B cell (primary cell): Measurements from ENCODE around the gene LSM14B. TPM values are rescaled to one million over a fixed set of nuclear protein-coding genes. Genes with fewer than 3 reads are reported as not detected.

Experiments
- ATAC-seq: fragments of 200-7000 bp; cut with Tn5 transposase; one replicate; pipeline ENCODE4 v1.10.0; 2021; ENCODE audit warnings: low read depth, mild to moderate bottlenecking, moderate number of reproducible peaks, moderate library complexity
- CTCF ChIA-PET: fragments of 350-600 bp; sonication (Branson Sonifier 250); formaldehyde crosslinking; loops from one replicate; lab custom pipeline; 2021; ENCODE audit warnings: antibody characterized with exemption, inconsistent platforms; lab: Charles Lee
- POLR2A ChIA-PET: fragments of 350-600 bp; sonication (Branson Sonifier 250); formaldehyde crosslinking; loops from one replicate; lab custom pipeline; 2021; ENCODE audit warnings: antibody characterized with exemption; lab: Charles Lee
- DNase-seq: peaks from one replicate; pipeline ENCODE4 v3.0.0; 2013
- H2AFZ ChIP-seq: 2 replicates; pipeline ENCODE4 v1.6.1; 2012; ENCODE audit warnings: mild to moderate bottlenecking, low read depth, low read length; ENCODE audit not compliant: insufficient read depth, poor library complexity, severe bottlenecking
- H3K27ac ChIP-seq, 2 donors: 1 replicate in 1 of 2; 2 replicates in 1 of 2; pipeline ENCODE4 v1.5.1; 2012 to 2013; ENCODE audit warnings: low read length in 2 of 2, mild to moderate bottlenecking in 2 of 2, moderate library complexity in 1 of 2
- H3K27me3 ChIP-seq, 4 experiments: fragments of 200-600 bp in 1 of 4; sonication (generic) in 1 of 4; replicated peaks in 1 of 4; 1 replicate in 2 of 4; 2 replicates in 2 of 4; pipeline versions ENCODE4 v1.6.1 to v1.7.0; 2013 to 2016; ENCODE audit warnings: low read length in 3 of 4, mild to moderate bottlenecking in 2 of 4, mixed read lengths in 1 of 4, moderate library complexity in 1 of 4; ENCODE audit not compliant: insufficient read depth in 4 of 4, control insufficient read depth in 3 of 4; ENCODE audit errors: control extremely low read depth in 1 of 4
- H3K36me3 ChIP-seq, 2 experiments: replicated peaks in 1 of 2; 1 replicate in 1 of 2; 2 replicates in 1 of 2; pipeline versions ENCODE4 v1.6.1 to v1.7.1; 2013; ENCODE audit warnings: low read length in 1 of 2; ENCODE audit not compliant: insufficient read depth in 2 of 2, control insufficient read depth in 1 of 2; ENCODE audit errors: control extremely low read depth in 1 of 2, extremely low read depth in 1 of 2
- H3K4me1 ChIP-seq, 2 donors: fragments of 200-600 bp in 1 of 2; sonication (generic) in 1 of 2; 1 replicate in 1 of 2; 2 replicates in 1 of 2; pipeline versions ENCODE4 v1.5.1 to v1.6.1; 2013 to 2017; ENCODE audit warnings: low read length in 2 of 2; ENCODE audit not compliant: control insufficient read depth in 2 of 2, insufficient read depth in 2 of 2
- H3K4me2 ChIP-seq: replicated peaks from 2 replicates; pipeline ENCODE3; 2012; ENCODE audit warnings: mild to moderate bottlenecking, low read depth, low read length; ENCODE audit not compliant: poor library complexity, severe bottlenecking
- H3K4me3 ChIP-seq, 5 experiments: fragments of 200-600 bp in 1 of 5; sonication (generic) in 1 of 5; 1 replicate in 3 of 5; 2 replicates in 2 of 5; pipeline versions ENCODE4 v1.5.1 to v1.7.0; 2011 to 2016; ENCODE audit warnings: low read length in 4 of 5, mild to moderate bottlenecking in 4 of 5, low read depth in 2 of 5, control low read depth in 1 of 5, moderate library complexity in 1 of 5; ENCODE audit not compliant: insufficient read depth in 1 of 5; ENCODE audit errors: control extremely low read depth in 1 of 5, extremely low read depth in 1 of 5
- H3K79me2 ChIP-seq: fragments of 200-600 bp; sonication (generic); one replicate; pipeline ENCODE4 v1.6.0; 2016; ENCODE audit warnings: low read length; ENCODE audit not compliant: control insufficient read depth, insufficient read depth
- H3K9ac ChIP-seq: fragments of 200-600 bp; sonication (generic); 2 replicates; pipeline ENCODE4 v1.6.1; 2017; ENCODE audit warnings: mild to moderate bottlenecking, low read length, moderate library complexity
- H3K9me3 ChIP-seq, 3 donors: one replicate each; pipeline versions ENCODE4 v1.6.1 to v1.7.1; 2013; ENCODE audit warnings: low read length in 2 of 3; ENCODE audit not compliant: control insufficient read depth in 2 of 3, insufficient read depth in 1 of 3; ENCODE audit errors: control extremely low read depth in 1 of 3
- H4K20me1 ChIP-seq: 2 replicates; pipeline ENCODE4 v1.6.0; 2012; ENCODE audit warnings: mild to moderate bottlenecking, low read length; ENCODE audit not compliant: insufficient read depth, control insufficient read depth, poor library complexity, severe bottlenecking
- H3K27ac Mint-ChIP-seq: one replicate; pipeline ENCODE4 v1.8.0; 2021; ENCODE audit warnings: mixed read lengths
- H3K27me3 Mint-ChIP-seq: one replicate; pipeline ENCODE4 v1.8.0; 2021; ENCODE audit warnings: mixed read lengths
- H3K4me1 Mint-ChIP-seq: one replicate; pipeline ENCODE4 v1.8.0; 2021; ENCODE audit warnings: mixed read lengths
- H3K4me3 Mint-ChIP-seq: one replicate; pipeline ENCODE4 v1.8.0; 2021; ENCODE audit warnings: mixed read lengths
- H3K9me3 Mint-ChIP-seq: one replicate; pipeline ENCODE4 v1.8.0; 2022; ENCODE audit warnings: mixed read lengths; ENCODE audit not compliant: insufficient read depth
- EZH2 ChIP-seq: IDR thresholded peaks from 2 replicates; pipeline ENCODE4 v1.6.1; 2012; ENCODE audit warnings: borderline replicate concordance, low read depth, mild to moderate bottlenecking, moderate library complexity, low read length; ENCODE audit not compliant: insufficient read depth, poor library complexity, severe bottlenecking
- WGBS: methylation state at CpG from one replicate; pipeline ENCODE4 v1.1.5; 2013; ENCODE audit warnings: missing lambda C conversion rate; ENCODE audit not compliant: insufficient coverage; 5-methylcytosine and 5-hydroxymethylcytosine counted together
- intact Hi-C: fragments of 100-400 bp; cut with micrococcal nuclease; formaldehyde crosslinking; loops from one replicate; pipeline ENCODE4 v1.10.0; 2022
- polyA plus RNA-seq: library from polyadenylated mRNA; depleted of rRNA; stranded (reverse); fragments of >200 nt; gene quantifications from 2 replicates; pipeline ENCODE4 v1.2.3, GENCODE V29; 2012
- total RNA-seq, 2 donors: library from RNA; stranded (reverse); fragments of 120-200 nt in 1 of 2; gene quantifications; 1 replicate in 1 of 2; 2 replicates in 1 of 2; pipeline versions ENCODE4 v1.2.3 to v1.2.4, GENCODE V29; 2013 to 2022
- TF ChIP-seq, protein P1 (sequence below): fragments of 200-600 bp; IDR thresholded peaks from one replicate; pipeline ENCODE4 v1.8.0; 2022; ENCODE audit warnings: antibody characterized with exemption, mild to moderate bottlenecking

The LSM14B gene
- total and polyA plus RNA-seq, 2 donors (not counting 1 experiment from before 2014, with no cell fraction given): 26.8 to 52.8 TPM

DNA sequence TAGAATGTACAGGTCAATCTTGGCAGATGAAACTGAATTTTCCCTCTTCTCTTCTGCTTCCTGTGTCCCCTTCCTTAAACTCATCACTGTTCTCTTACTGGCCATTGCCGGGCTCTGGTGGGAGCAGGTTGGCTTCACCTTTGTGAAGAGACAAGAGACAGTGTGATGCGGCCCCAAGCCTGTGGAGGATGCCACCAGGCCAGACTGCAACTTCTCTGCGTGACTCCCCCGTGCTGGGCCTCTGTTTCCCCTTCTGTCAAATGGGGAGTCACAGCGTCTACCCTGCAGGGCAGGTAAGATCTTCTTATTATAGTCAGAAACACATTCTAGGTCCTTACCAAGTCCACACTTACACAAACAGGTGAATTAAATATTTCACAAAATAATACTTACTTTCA lies 1.9 kb upstream of the LSM14B start:
- Histone ChIP-seq H2AFZ (no peak overlapping the region), H3K27ac (no peak overlapping the region), H3K79me2 (peaks cover 26% of the 10 kb centered on the region), H3K36me3 (peaks cover 0 to 7% of the 10 kb centered on the region in 2 experiments), H3K9ac (no peak overlapping the region), H3K9me3 (peaks cover 0 to 32% (median 0%) of the 10 kb centered on the region in 3 donors), H4K20me1 (peaks cover 24% of the 10 kb centered on the region), H3K27me3 (no peaks in the 10 kb centered on the region), H3K4me2 (no peak overlapping the region), H3K4me1 (peaks cover 18 to 29% of the 10 kb centered on the region in 2 donors), H3K4me3 (no peak overlapping the region)
- H3K9me3 Mint-ChIP-seq: no peaks in the 10 kb centered on the region
- POLR2A ChIA-PET: interaction anchor here (3.3 kb wide), 1 partner anchor 54 kb away, joined by 21 read pairs; the partner anchor contains the start of gene TAF4
- no peak overlapping the region for H3K27ac Mint-ChIP-seq
- TF ChIP-seq, protein P1, sequence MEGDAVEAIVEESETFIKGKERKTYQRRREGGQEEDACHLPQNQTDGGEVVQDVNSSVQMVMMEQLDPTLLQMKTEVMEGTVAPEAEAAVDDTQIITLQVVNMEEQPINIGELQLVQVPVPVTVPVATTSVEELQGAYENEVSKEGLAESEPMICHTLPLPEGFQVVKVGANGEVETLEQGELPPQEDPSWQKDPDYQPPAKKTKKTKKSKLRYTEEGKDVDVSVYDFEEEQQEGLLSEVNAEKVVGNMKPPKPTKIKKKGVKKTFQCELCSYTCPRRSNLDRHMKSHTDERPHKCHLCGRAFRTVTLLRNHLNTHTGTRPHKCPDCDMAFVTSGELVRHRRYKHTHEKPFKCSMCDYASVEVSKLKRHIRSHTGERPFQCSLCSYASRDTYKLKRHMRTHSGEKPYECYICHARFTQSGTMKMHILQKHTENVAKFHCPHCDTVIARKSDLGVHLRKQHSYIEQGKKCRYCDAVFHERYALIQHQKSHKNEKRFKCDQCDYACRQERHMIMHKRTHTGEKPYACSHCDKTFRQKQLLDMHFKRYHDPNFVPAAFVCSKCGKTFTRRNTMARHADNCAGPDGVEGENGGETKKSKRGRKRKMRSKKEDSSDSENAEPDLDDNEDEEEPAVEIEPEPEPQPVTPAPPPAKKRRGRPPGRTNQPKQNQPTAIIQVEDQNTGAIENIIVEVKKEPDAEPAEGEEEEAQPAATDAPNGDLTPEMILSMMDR: no peak
- no peak for TF ChIP-seq EZH2
- ATAC-seq: no peak
- intact Hi-C loops: loop anchor here (5.0 to 10.0 kb wide), 2 partner anchors 264 to 857 kb away; partner anchors contain the start of gene RPS21
- WGBS: 96% methylated on average over 5 of the region's 5 CpGs
- H3K4me3 Mint-ChIP-seq: peak overlapping the region; percentile 44
- CTCF ChIA-PET: interaction anchor here (1.7 to 2.7 kb wide), 3 partner anchors 16 to 110 kb away, joined by 6 to 10 read pairs (median 8); partner anchors contain the start of gene TAF4
- H3K4me1 Mint-ChIP-seq: peaks cover 21% of the 10 kb centered on the region
- DNase-seq: no peak
- H3K27me3 Mint-ChIP-seq: peaks cover 2% of the 10 kb centered on the region
